GM12874 (cell line): ENCODE measurements around the gene SFTPD.

Experiments used
- TF ChIP-seq, protein P1 (sequence below): IDR thresholded peaks from 2 replicates; pipeline ENCODE4 v1.5.1; 2011; ENCODE audit warnings: low read depth, mild to moderate bottlenecking, control low read depth, low read length, moderate library complexity; ENCODE audit not compliant: insufficient read depth

The SFTPD gene

GRCh38 chr10:79905322-79906314, 43.3 kb downstream of the SFTPD start:
- TF ChIP-seq, protein P1, sequence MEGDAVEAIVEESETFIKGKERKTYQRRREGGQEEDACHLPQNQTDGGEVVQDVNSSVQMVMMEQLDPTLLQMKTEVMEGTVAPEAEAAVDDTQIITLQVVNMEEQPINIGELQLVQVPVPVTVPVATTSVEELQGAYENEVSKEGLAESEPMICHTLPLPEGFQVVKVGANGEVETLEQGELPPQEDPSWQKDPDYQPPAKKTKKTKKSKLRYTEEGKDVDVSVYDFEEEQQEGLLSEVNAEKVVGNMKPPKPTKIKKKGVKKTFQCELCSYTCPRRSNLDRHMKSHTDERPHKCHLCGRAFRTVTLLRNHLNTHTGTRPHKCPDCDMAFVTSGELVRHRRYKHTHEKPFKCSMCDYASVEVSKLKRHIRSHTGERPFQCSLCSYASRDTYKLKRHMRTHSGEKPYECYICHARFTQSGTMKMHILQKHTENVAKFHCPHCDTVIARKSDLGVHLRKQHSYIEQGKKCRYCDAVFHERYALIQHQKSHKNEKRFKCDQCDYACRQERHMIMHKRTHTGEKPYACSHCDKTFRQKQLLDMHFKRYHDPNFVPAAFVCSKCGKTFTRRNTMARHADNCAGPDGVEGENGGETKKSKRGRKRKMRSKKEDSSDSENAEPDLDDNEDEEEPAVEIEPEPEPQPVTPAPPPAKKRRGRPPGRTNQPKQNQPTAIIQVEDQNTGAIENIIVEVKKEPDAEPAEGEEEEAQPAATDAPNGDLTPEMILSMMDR, result no peak

DNA sequence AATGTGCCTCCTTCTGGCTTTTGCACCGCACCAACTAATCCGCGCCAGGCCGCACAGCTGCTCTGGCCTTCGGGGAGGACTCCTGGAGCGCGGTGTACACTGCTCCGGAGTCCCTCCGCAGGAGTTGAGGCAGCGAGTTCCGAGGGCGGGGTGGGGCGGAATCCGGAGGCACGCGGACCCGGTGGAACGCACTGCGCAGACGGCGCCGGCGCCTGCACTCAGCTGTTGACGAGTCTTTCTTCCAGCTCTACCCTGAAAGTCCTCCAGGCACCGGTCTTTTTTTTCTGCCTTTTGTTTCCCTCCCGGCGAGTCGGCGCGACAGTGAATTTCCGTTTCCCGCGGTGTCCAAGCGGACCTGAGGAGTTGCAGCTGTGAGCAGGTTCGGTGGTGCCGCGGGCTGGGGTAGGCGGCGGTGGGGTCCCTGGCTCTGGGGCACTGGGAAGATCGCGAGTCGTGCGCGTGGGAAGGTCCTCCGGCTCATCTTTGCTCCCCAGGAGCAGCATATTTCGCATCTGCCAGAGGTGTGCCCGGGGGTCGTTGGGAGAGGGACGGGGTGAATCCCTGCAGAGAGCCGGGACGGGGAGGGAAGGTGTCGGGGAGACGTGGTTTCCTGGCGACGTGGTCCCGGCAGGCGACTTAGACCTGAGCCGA, 44.1 kb downstream of the SFTPD start:
- TF ChIP-seq, protein P1, result no peak

DNA sequence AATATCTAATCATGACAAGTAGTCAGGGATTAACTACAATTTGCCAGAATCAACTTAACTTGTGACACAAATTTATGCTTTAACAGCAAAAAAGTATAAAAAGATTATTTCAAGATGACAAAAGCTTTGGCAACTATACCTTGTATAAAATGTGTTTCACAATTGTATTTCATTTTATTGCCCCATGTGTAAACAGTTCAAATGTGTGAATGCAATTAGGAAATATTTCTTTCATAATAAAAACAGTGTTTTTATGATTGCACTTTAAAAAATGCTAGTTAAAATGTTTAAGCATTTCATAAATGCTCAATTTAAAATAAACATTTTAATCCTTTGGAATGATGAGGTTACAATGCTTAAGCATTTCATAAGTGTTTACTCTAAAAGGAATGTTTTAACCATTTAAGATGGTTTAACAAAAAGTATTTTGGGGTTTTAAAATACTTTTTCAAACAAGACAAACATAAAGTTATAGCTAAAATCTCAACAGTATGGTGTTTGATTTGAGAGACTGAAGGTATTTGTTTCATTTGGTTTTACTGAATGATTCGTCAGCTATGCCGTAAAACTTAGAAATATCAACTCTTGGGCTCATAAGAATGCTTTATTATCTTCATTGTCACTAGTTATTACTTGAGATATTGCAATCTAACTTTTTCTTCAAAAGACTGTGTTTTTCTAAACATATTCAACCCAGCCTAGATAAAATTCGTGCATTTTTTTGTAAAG, 50.1 kb downstream of the SFTPD start:
- TF ChIP-seq, protein P1, result no peak

- TF ChIP-seq, protein P1, result no peak
Measured at GRCh38 chr10:79890469-79890868, 58.4 kb downstream of the SFTPD start.
